ENCODE data around the gene ATF1. TPM values are rescaled to one million over a fixed set of nuclear protein-coding genes. Genes with fewer than 3 reads are reported as not detected.

The ATF1 gene
- total and polyA plus RNA-seq, 2 of the 8 experiments (the other 6 are each of a cell fraction or from before 2014, with no cell fraction given): 23.2 to 41.8 TPM

DNA sequence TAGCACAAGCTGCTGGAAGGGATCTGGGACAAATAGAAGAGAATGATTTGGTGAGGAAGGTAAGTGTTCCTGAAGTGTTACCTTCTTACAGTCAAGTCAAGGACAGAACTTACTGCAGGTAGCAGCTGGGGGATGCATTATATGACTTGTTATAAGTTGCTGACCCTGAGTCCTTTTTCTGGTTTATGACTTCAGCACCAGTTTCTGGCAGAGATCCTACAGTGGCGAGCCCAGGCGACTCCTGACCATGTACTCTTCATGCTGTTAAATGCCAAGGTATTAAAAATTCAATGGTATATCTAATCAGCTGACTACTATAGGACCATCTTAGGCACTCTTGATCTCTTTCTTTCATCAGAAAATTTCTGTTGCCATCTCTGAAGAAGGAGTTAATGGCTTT lies 45.1 kb upstream of the ATF1 start:
- DNase-seq (ENCODE audit: low read depth in 1 of 2, low spot score in 2 of 2) (no peak), FAIRE-seq (no peak)
- Histone ChIP-seq H4K91ac (replicated peaks; ENCODE audit: insufficient read length, low read length) (no peak overlapping the region), H3K14ac (ENCODE audit: insufficient read length) (no peak overlapping the region), H2BK120ac (replicated peaks; ENCODE audit: low read depth, low read length) (no peak overlapping the region), H4K5ac (ENCODE audit: insufficient read length, low read depth, low read length) (no peak overlapping the region), H2AFZ (ENCODE audit: low read length) (no peak overlapping the region), H3K4me3 (ENCODE audit: extremely low read depth in 1 of 4, insufficient read depth in 2 of 4, low read depth in 3 of 4, low read length in 4 of 4) (no peak overlapping the region), H3K4me2 (ENCODE audit: insufficient read depth in 1 of 2, low read depth in 2 of 2, low read length in 2 of 2) (no peak overlapping the region), H3K18ac (ENCODE audit: extremely low read depth, low read length) (no peak overlapping the region), H3K79me1 (ENCODE audit: low read depth, low read length) (no peaks in the 10 kb centered on the region), H2AK5ac (ENCODE audit: low read depth, low read length) (no peak overlapping the region), H3K79me2 (ENCODE audit: control insufficient read depth in 1 of 2, insufficient read depth in 2 of 2, low read length in 2 of 2) (no peaks in the 10 kb centered on the region), H3K4me1 (replicated peaks in 1 of 4; ENCODE audit: control insufficient read depth in 3 of 4, insufficient read depth in 4 of 4, low read length in 3 of 4) (no peaks in the 10 kb centered on the region), H4K20me1 (replicated peaks in 1 of 2; ENCODE audit: control insufficient read depth in 1 of 2, insufficient read depth in 2 of 2, low read length in 2 of 2) (peaks cover 0 to 1% of the 10 kb centered on the region in 2 experiments), H2BK15ac (ENCODE audit: low read length) (no peak overlapping the region), H4K8ac (ENCODE audit: extremely low read depth, insufficient read depth, low read length) (no peak overlapping the region), H2BK20ac (ENCODE audit: low read length) (no peak overlapping the region), H3K4ac (replicated peaks; ENCODE audit: insufficient read length, low read depth, low read length) (no peak overlapping the region), H3K36me3 (ENCODE audit: control insufficient read depth in 2 of 4, insufficient read depth in 4 of 4, low read length in 3 of 4) (peaks cover 3 to 39% (median 31%) of the 10 kb centered on the region in 4 experiments; a peak in 7 of 8 replicates), H3K27me3 (replicated peaks in 1 of 4; ENCODE audit: control insufficient read depth in 3 of 4, extremely low read depth in 1 of 4, insufficient read depth in 3 of 4, low read length in 3 of 4) (no peaks in the 10 kb centered on the region), H2BK12ac (ENCODE audit: low read depth, low read length) (no peak overlapping the region), H2BK5ac (ENCODE audit: low read depth, low read length) (no peak overlapping the region), H3K27ac (ENCODE audit: low read depth, low read length) (no peak overlapping the region), H3K23me2 (ENCODE audit: low read depth, low read length) (no peaks in the 10 kb centered on the region), H3K56ac (replicated peaks; ENCODE audit: insufficient read length, low read depth, low read length) (no peak overlapping the region), H3K9ac (replicated peaks in 1 of 4; ENCODE audit: extremely low read depth in 1 of 4, low read depth in 3 of 4, low read length in 3 of 4) (no peak overlapping the region), H3K9me3 (ENCODE audit: insufficient read depth in 2 of 2, low read depth in 1 of 2, low read length in 1 of 2) (no peaks in the 10 kb centered on the region), H3K23ac (ENCODE audit: insufficient read length) (no peak overlapping the region)
- POLR2A ChIA-PET (ENCODE audit: partially characterized antibody): no interaction called here
- 98% methylated on average over 2 of the region's 2 CpGs; no CpG with 5 or more reads in 1 of the 2 experiments for WGBS, 2 experiments (ENCODE audit: extremely low coverage in 1 of 2, insufficient coverage in 1 of 2, insufficient read length in 1 of 2, insufficient replicate concordance in 2 of 2, low coverage in 1 of 2, low lambda C conversion rate in 2 of 2, missing lambda C conversion rate in 1 of 2)
- CTCF ChIA-PET (ENCODE audit: partially characterized antibody): interaction anchor here (1.5 to 1.8 kb wide), 2 partner anchors 14 to 16 kb away, joined by 3 to 5 read pairs; no protein-coding TSS in a partner anchor
- TF ChIP-seq EP300 (IDR thresholded peaks at IDR 0.05; ENCODE audit: borderline replicate concordance in 1 of 2, low read depth in 2 of 2, low read length in 2 of 2) (no peak), JUN (IDR thresholded peaks at IDR 0.05; ENCODE audit: low read depth, low read length) (no peak)
